TTC549 (cell line): Measurements from ENCODE around the gene RAB14.
"Not testable (repeated sequence)": the region's sequence is repeated elsewhere in the genome, so short reads cannot be mapped to it uniquely, and the experiment has no call there.

Source experiments
- FAIRE-seq: peaks from 2 replicates; lab custom pipeline; 2012; peaks lifted over from hg19 to GRCh38; lab: Jason Lieb, UNC

RAB14 gene

DNA sequence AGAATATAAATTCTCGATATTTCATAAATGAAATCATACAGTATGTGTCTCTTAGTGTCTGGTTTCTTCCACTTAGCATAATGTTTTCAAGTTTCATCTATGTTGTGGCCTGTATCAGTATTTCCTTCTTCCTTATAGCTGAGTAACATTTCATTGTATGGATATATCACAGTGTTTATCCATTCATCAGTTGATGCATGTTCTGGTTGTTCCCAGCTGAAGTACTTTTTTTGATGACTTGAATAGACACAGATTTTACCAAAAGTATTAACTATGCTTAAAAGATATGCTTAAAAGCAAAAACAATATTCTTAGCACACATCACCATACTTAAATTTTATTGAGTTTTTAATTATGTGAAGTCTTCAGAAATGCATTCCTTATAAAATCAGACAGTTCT, 12.7 kb downstream of the RAB14 start:
- FAIRE-seq, result no peak

DNA sequence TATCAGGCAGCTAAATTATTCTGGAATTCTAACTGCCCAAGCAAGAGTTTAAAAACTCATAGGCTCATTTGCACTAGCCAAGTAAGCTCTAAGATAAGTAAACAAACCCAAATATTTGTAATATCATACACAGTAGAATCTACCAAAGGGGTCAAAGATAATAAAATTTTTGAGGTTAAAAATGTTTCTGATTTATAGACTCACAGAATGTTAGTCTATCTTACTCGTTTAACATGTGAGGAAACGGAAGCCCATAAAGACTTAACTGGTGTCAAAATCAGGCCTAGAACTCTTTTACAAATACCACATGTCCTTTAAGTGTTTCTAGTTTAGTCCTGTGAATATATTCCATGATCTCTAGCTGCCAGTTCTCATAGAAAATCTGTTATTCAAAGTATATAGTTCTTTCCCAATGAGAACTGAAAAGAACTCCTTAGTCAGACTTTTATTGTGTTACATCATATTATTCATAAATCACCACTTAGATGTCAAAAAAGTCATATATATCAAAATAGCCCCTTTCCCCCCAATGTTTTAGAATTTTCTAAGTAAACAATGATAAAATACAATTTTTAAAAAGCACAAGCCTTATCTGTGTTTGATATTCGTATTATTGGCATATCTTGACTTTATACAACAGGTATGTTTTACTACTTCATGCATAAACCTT, 13.9 kb downstream of the RAB14 start:
- FAIRE-seq, result no peak

GRCh38 chr9:121185774-121186403, 15.8 kb downstream of the RAB14 start:
- no peak for FAIRE-seq

GRCh38 chr9:121185178-121185745, 16.4 kb downstream of the RAB14 start:
- no peak for FAIRE-seq

DNA sequence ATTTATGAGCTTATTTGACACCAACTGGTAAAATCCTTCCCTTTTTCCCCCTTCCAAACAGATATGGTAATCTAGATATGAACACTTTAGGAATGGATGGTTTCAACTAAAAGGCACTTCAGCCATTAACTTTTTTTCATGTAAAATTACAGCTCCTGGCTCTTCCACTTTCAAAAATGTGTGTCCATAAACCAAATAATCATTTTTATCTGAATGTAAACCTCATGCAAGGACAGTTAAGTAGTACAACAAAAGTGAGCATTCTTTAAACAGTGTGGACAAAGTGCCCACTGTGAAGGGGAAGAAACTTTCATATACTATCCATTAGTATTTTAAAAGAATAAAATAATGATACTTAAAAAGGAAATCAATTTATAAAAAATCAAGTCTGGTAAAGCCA, 17.2 kb downstream of the RAB14 start:
- FAIRE-seq, result no peak

DNA sequence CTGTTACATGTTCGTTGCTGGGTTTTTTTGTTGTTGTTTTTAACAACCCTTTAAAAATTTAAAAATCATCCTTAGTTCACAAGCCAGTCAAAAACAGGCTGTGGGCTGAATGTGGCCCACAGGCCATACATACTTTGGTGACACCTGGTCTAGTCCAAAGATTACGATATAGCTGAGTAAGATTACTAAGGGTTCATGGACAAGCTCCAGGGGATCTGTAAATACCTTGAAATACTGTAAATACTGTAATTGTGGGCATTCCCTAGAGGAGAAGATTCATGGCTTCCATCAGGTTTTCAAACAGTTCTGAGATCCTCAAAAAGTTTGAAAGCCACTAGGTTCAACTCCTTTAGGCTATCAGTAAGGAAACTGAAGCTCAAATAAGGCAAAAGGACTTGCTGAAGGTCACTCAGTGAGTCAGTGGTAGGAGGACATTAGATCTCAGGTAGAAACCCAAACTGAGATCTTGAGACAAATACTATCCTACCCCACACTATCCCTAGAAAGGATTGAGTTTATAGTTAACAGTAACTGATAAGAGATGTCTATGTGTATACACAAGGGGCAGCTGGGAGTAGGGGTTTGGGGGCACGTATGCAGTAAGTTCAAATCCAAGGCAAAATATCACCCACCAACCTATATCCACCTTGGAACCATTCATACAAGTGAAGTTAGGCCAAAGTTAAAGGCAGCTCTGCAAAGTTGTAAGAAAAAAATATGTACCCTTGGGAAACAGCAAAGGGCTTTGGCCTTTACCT, 17.8 kb downstream of the RAB14 start:
- no peak for FAIRE-seq

DNA sequence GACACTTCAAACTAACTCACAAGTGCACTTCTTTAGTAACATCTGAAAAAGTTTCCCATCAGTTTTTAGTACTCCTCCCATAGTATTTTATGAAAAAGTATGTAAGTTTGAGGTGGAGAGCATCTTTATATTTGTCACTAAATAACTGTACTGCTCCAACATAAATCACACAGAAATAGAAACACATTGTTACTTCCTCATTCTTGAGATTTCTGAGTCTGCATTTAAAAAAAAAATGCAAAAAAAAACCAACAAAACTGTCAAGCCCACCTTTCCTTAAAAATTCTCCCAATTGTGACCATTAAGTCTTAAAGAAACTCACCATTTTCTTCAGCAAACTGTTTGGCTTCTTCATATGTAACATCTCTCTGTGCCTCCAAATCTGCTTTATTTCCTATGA, 18.7 kb downstream of the RAB14 start:
- no peak for FAIRE-seq

GRCh38 chr9:121182101-121182836, 19.4 kb downstream of the RAB14 start:
- no peak for FAIRE-seq

DNA sequence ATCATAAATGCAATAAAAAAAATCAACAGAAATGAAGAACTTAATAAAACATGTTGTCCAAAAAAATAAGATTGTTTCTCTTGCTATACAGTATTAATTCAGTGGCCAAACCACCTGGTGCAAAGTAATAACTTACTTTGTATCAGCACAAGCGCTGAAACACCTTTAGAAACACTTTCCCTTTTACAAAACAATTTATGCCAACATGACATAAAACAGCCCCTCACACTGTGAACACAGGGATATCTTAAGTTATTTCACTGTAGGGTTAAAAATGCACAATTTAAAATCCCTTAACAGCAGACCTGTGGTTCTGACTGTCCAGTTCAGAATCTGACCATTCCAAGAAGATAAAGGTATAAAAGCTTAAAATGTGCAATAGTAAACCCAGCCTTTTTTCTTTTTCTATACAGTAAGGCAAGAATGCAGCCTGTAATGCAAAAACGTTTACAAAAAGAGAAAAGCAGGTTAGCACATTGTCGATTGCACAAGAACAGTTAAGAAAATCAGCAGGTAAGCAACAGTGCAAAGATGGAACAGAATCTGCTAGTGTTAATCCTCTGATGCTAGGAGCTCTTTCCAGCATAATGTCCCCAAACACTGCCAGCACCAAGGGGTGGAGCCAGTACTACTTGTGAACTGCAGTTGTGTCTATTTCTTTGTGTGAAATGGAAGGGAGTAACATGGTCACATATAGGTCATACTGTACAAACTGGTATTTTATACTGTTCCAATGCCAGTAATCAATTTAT, 21.6 kb downstream of the RAB14 start:
- FAIRE-seq, result no peak

GRCh38 chr9:121179373-121179721, 22.3 kb downstream of the RAB14 start:
- not testable (repeated sequence) for FAIRE-seq

DNA sequence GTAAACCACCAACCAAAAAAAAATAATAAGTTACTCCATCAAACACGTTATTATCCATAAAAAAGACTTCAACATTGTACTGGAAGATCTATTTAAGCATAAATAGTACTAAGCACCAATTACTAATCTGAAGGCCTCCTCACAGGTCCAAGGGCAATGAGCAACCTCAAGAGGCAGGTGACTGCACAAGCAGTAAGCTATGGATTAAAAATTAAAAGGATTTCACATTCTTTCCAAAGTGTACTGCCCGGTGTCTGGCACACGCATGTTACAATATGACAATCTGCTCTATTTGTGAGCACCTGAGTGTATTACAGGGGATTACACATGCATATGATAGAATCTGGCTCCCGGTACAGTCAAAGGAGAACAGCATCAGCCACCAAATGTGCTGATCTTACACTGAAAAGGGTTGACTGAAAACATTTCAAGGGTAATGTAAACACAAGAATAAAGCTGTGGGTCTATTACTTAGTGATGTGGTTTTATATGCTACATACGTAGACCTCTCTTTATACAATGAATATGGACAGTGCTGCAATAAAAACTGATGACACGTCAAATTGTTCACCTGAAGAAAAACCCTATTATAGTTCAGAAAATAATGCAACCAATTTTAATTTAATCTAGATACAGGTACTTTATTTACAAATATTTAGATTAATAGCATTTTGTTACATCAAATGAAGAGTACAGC, 22.8 kb downstream of the RAB14 start:
- no peak for FAIRE-seq

DNA sequence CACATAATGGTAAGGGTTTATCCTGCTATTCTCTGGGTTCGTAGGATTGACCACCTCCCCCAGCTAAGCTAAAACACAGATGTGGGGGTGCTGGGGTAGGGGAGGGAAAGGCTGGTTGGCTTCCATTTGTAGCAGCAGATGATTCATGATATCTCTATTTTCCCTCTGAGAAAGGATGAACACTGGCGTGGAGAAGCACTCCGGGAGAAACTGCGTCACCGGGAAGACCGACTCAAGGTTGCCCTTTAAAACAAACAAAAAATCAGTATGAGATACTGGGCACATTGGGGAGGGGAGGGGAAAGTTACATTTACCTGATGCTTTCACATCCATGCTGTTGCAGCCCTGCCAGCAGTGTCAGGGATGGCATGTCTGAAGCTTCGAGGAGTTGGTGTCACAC, 28.2 kb downstream of the RAB14 start:
- FAIRE-seq, result no peak

- no peak for FAIRE-seq
Measured at GRCh38 chr9:121172726-121173487, 28.8 kb downstream of the RAB14 start.

GRCh38 chr9:121171236-121171635, 30.4 kb downstream of the RAB14 start:
- no peak for FAIRE-seq

DNA sequence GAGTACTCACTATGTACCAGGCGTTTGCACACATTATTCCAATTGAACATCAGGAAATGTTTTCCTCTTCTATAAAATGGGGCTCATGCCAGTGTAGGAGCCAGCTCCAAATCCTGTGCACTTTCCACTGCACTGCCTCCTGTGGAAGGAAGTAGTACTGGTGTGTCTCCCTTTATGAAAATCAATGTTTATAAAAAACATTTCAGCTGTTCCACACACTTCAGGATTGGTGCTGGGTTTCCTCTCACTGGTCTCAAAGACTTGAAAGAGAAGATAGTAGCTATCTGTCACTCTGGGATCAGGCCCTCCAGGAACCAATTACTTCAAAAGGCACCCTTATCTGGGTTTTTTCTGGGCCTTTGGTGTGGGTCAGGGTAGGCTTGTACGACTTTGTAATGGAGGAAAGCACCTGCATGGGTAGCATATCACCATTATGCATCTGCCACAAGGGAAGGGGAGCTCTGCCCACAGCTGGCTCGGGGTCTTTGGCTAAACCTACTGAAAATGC, 32.5 kb downstream of the RAB14 start:
- FAIRE-seq, result no peak

GRCh38 chr9:121168052-121168451, 33.6 kb downstream of the RAB14 start:
- FAIRE-seq, result no peak

- FAIRE-seq, result no peak
Measured at GRCh38 chr9:121160025-121160424, 41.6 kb downstream of the RAB14 start.

DNA sequence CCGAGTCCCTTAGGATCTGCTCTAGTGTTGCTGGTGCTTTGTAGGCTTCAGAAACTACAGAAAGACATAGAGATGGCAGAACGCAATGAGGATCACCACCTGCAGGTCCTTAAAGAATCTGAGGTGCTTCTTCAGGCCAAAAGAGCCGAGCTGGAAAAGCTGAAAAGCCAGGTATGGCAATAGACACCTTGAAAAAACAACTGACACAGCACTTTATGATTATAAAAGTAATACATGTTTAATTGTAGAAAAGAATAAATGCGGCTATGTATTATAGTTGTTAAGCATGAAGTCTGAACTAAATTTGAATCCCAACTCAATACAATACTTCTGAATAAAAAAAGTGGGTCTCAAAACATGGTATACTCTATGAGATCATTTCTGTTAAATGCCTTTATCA, 43.7 kb downstream of the RAB14 start:
- no peak for FAIRE-seq

DNA sequence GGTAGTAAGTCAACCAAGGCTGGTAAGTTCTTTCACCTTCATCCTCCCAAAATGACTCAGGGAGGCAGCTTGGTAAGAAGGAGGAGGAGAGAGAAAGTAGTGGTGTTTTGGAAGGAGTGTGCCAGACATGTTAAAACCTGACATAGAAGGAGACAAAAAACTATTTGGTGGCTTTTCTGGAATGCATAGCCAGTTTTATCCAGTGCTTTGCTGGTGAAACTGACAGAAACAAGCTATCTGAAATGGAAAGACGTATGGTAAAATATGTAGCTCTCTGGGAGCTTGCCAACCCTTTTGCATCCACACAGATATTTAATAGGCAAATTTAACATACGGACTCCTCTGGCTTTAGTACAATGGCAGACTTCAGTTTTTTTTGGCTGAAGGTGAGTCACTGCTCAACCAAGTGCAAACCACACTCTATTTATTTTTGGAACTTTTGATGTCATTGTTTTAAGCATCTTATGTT, 45.4 kb downstream of the RAB14 start:
- no peak for FAIRE-seq

DNA sequence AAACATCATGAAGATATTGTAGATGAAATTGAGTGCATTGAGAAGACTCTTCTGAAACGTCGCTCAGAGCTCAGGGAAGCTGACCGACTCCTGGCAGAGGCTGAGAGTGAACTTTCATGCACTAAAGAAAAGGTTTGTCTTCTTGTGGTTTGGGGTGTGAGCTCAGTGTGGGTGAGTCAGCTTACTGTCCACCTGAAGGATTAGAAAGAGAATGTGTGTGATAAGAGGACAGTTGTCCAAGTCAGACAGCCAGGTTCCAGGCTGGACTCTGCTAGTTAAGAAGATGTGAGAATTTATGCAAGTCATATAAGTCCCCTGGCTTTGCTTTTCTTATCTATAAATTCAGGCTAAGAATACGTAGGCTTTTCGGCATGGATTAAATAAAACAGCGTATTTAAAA, 46.9 kb downstream of the RAB14 start:
- FAIRE-seq, result no peak
